ENCODE results near the gene EDN3. TPM values are rescaled to one million over a fixed set of nuclear protein-coding genes. Genes with fewer than 3 reads are reported as not detected.

EDN3 gene
- total RNA-seq, 1 donor, result not detected

GRCh38 chr20:59265298-59265697 lies 35.1 kb upstream of the EDN3 start:
- no peak for DNase-seq (ENCODE audit: low read depth)
- H3K4me3 ChIP-seq (ENCODE audit: low read depth, low read length), result no peak overlapping the region
- no peak for TF ChIP-seq CTCF (IDR thresholded peaks at IDR 0.05; ENCODE audit: insufficient read depth, low read depth, low read length)

- no peak for TF ChIP-seq CTCF (IDR thresholded peaks at IDR 0.05; ENCODE audit: insufficient read depth, low read depth, low read length)
- no peak overlapping the region for H3K4me3 ChIP-seq (ENCODE audit: low read depth, low read length)
- DNase-seq (ENCODE audit: low read depth), result no peak
Observed at GRCh38 chr20:59268870-59269269, 31.5 kb upstream of the EDN3 start.

GRCh38 chr20:59269411-59270025 lies 30.9 kb upstream of the EDN3 start:
- no peak for DNase-seq (ENCODE audit: low read depth)
- no peak overlapping the region for H3K4me3 ChIP-seq (ENCODE audit: low read depth, low read length)
- no peak for TF ChIP-seq CTCF (IDR thresholded peaks at IDR 0.05; ENCODE audit: insufficient read depth, low read depth, low read length)

GRCh38 chr20:59270380-59270779 lies 30.0 kb upstream of the EDN3 start:
- no peak for TF ChIP-seq CTCF (IDR thresholded peaks at IDR 0.05; ENCODE audit: insufficient read depth, low read depth, low read length)
- no peak for DNase-seq (ENCODE audit: low read depth)
- H3K4me3 ChIP-seq (ENCODE audit: low read depth, low read length), result no peak overlapping the region

- no peak overlapping the region for H3K4me3 ChIP-seq (ENCODE audit: low read depth, low read length)
- no peak for DNase-seq (ENCODE audit: low read depth)
- no peak for TF ChIP-seq CTCF (IDR thresholded peaks at IDR 0.05; ENCODE audit: insufficient read depth, low read depth, low read length)
Observed at GRCh38 chr20:59273739-59274357, 26.6 kb upstream of the EDN3 start.

GRCh38 chr20:59276938-59277337 lies 23.5 kb upstream of the EDN3 start:
- TF ChIP-seq CTCF (IDR thresholded peaks at IDR 0.05; ENCODE audit: insufficient read depth, low read depth, low read length), result no peak
- no peak for DNase-seq (ENCODE audit: low read depth)
- H3K4me3 ChIP-seq (ENCODE audit: low read depth, low read length), result no peak overlapping the region

GRCh38 chr20:59284470-59284869 lies 15.9 kb upstream of the EDN3 start:
- DNase-seq (ENCODE audit: low read depth), result no peak
- TF ChIP-seq CTCF (IDR thresholded peaks at IDR 0.05; ENCODE audit: insufficient read depth, low read depth, low read length), result no peak
- no peak overlapping the region for H3K4me3 ChIP-seq (ENCODE audit: low read depth, low read length)
